Measurements from ENCODE around the gene MAPK1IP1L.

GRCh38 chr14:55111122-55111708, 59.8 kb downstream of the MAPK1IP1L start:
- TF ChIP-seq POLR2A (IDR thresholded peaks at IDR 0.05), result no peak
- TF ChIP-seq CTCF (IDR thresholded peaks at IDR 0.05), result no peak
